Spleen (tissue), 11 donors: ENCODE results near the gene LMLN. TPM values are rescaled to one million over a fixed set of nuclear protein-coding genes. Genes with fewer than 3 reads are reported as not detected.
"Not testable (repeated sequence)": the region's sequence is repeated elsewhere in the genome, so short reads cannot be mapped to it uniquely, and the experiment has no call there.

Experiments used
- DNase-seq: peaks from one replicate; pipeline ENCODE4 v3.0.0-alpha.2; 2020
- H3K27ac ChIP-seq, 8 donors: fragments of 200-600 bp; sonication (generic) in 7 of 8; 1 replicate in 4 of 8; 2 replicates in 4 of 8; pipeline versions ENCODE4 v1.5.0 to v1.8.0; 2016 to 2021; ENCODE audit warnings: inconsistent platforms in 4 of 8, mild to moderate bottlenecking in 4 of 8, moderate library complexity in 1 of 8
- H3K27me3 ChIP-seq, 7 donors: fragments of 200-600 bp; sonication (generic) in 6 of 7; replicated peaks in 1 of 7; 1 replicate in 4 of 7; 2 replicates in 3 of 7; pipeline versions ENCODE4 v1.5.0 to v1.8.0; 2016 to 2021; ENCODE audit warnings: inconsistent platforms in 3 of 7, mild to moderate bottlenecking in 1 of 7
- H3K36me3 ChIP-seq, 6 donors: fragments of 200-600 bp; sonication (generic) in 5 of 6; 1 replicate in 4 of 6; 2 replicates in 2 of 6; pipeline versions ENCODE4 v1.5.0 to v1.8.0; 2016 to 2021; ENCODE audit warnings: inconsistent platforms in 2 of 6
- H3K4me1 ChIP-seq, 6 donors: fragments of 200-600 bp; sonication (generic) in 5 of 6; 1 replicate in 3 of 6; 2 replicates in 3 of 6; pipeline versions ENCODE4 v1.5.0 to v1.8.0; 2016 to 2021; ENCODE audit warnings: inconsistent platforms in 3 of 6
- H3K4me3 ChIP-seq, 8 donors: fragments of 200-600 bp; sonication (generic) in 7 of 8; 1 replicate in 4 of 8; 2 replicates in 4 of 8; pipeline versions ENCODE4 v1.5.0 to v1.8.0; 2016 to 2021; ENCODE audit warnings: inconsistent platforms in 4 of 8, mild to moderate bottlenecking in 4 of 8, moderate library complexity in 2 of 8
- H3K9me3 ChIP-seq, 8 donors: fragments of 200-600 bp; sonication (generic) in 7 of 8; 1 replicate in 4 of 8; 2 replicates in 4 of 8; pipeline versions ENCODE4 v1.5.0 to v1.8.0; 2016 to 2021; ENCODE audit warnings: inconsistent platforms in 4 of 8
- CTCF ChIP-seq, 11 experiments: fragments of 200-600 bp in 7 of 11; fragments of 450-650 bp in 4 of 11; sonication (generic) in 4 of 11; IDR thresholded peaks in 8 of 11; conservative IDR thresholded peaks in 3 of 11; 1 replicate in 7 of 11; 2 replicates in 4 of 11; pipeline versions ENCODE4 v1.4.0 to v1.8.0; 2016 to 2021; ENCODE audit warnings: antibody characterized with exemption in 11 of 11, inconsistent platforms in 4 of 11, mild to moderate bottlenecking in 1 of 11
- POLR2A ChIP-seq, 3 donors: fragments of 450-650 bp; IDR thresholded peaks; one replicate each; pipeline ENCODE4 v1.5.1; 2017; ENCODE audit warnings: antibody characterized with exemption in 3 of 3, mild to moderate bottlenecking in 1 of 3
- POLR2AphosphoS5 ChIP-seq, 3 donors: sonication (generic); formaldehyde crosslinking; IDR thresholded peaks; one replicate each; pipeline ENCODE4 v1.5.1; 2017; ENCODE audit warnings: antibody characterized with exemption in 3 of 3
- WGBS, 5 donors: extraction: QIAGEN DNeasy Blood & Tissue Kit in 3 of 5; methylation state at CpG; one replicate each; pipeline versions ENCODE4 v1.1.5 to v1.1.7; 2013 to 2018; 5-methylcytosine and 5-hydroxymethylcytosine counted together
- intact Hi-C: fragments of 100-400 bp; cut with DNase I; formaldehyde crosslinking; loops from one replicate; pipeline ENCODE4 v1.15.0; 2023; ENCODE audit warnings: low total_unique reads
- polyA plus RNA-seq, 3 donors: library from polyadenylated mRNA; stranded (reverse); fragments of 200-250 nt; gene quantifications; one replicate each; pipeline ENCODE4 v1.2.1, GENCODE V29; 2013
- total RNA-seq, 7 donors: library from RNA; depleted of rRNA in 3 of 7; stranded (reverse); fragments of >200 nt in 3 of 7; fragmentation: NEBNext Ultra II Directional in 4 of 7; extraction: Animal tissue kit (Norgen Biotek cat#: 25700) in 4 of 7; gene quantifications; one replicate each; pipeline versions ENCODE4 v1.1.0 to v1.2.1, GENCODE V29; 2016 to 2021
- donor health status: healthy with polysubstance abuse.
- donor health status: DM: no; HTN: no; CAD: no; lungs with moderate emphysema.
- donor health status: DM: no; HTN: no; CAD: no.
- donor health status: Bipolar disorder and iron deficiency.
- donor health status: healthy.
- donor health status: DM: no; HTN: no; CAD: no.
- donor health status: DM: yes; HTN: yes; CAD: no.

Gene LMLN
- total and polyA plus RNA-seq, 10 donors: 0.52 to 5.9 (median 3.2) TPM

DNA sequence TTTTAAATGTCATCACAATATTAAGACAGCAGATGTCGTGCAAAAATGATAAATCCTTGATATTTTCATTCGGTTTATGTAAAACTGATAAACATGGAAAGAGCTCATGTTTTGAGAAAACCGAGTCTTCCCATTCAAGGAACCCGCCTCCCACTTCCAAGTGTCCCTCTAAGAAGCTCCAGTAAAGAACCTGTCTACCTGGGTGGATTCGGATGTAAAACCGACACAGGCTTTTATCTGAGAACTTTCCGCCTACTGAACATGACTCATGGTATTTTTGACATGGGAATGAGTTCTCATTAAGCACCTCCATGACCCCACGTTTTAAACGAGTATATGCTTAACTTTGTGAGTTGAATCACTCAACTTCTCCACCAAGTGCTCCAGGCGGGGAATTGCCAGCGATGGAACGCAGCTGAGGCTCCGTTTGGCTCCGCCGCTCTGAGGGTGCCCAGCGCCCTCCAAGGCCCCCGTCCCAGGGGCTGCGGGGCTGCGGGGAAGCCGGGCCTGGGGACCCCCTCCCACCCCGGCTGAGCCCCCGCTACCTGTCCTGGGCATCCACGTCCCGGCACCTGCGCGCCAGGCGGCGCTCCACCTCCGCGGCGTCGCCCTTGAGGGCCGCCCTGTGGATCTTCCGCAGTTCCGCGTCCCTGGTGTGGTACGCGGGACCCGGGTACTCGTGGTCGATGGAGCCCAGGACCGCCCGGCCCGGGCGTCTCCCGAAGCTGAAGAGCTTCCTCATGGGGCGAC lies 119.9 kb downstream of the LMLN start:
- peak overlapping the region; percentile 37 to 74 (median 50) for H3K4me3 ChIP-seq
- DNase-seq: no peak
- H3K4me1 ChIP-seq: peaks cover 8 to 24% (median 17%) of the 10 kb centered on the region in 6 donors
- no peaks in the 10 kb centered on the region for H3K36me3 ChIP-seq
- H3K27me3 ChIP-seq: peaks cover 6 to 87% (median 59%) of the 10 kb centered on the region in 7 donors
- intact Hi-C loops: no loop called here
- H3K27ac ChIP-seq: peak overlapping the region in 3 of 8 donors; percentile 44 to 64 (median 53)
- TF ChIP-seq CTCF (IDR thresholded peaks at IDR 0.05 in 8 of 11, conservative IDR thresholded peaks at IDR 0.05 in 3 of 11) (no peak), POLR2A (IDR thresholded peaks at IDR 0.05) (no peak), POLR2AphosphoS5 (IDR thresholded peaks at IDR 0.05) (no peak)
- WGBS, 5 donors: 6 to 20% (median 8%) methylated on average over 18 to 47 of the region's 47 CpGs
- H3K9me3 ChIP-seq: peaks cover 0 to 8% (median 3%) of the 10 kb centered on the region in 8 donors

DNA sequence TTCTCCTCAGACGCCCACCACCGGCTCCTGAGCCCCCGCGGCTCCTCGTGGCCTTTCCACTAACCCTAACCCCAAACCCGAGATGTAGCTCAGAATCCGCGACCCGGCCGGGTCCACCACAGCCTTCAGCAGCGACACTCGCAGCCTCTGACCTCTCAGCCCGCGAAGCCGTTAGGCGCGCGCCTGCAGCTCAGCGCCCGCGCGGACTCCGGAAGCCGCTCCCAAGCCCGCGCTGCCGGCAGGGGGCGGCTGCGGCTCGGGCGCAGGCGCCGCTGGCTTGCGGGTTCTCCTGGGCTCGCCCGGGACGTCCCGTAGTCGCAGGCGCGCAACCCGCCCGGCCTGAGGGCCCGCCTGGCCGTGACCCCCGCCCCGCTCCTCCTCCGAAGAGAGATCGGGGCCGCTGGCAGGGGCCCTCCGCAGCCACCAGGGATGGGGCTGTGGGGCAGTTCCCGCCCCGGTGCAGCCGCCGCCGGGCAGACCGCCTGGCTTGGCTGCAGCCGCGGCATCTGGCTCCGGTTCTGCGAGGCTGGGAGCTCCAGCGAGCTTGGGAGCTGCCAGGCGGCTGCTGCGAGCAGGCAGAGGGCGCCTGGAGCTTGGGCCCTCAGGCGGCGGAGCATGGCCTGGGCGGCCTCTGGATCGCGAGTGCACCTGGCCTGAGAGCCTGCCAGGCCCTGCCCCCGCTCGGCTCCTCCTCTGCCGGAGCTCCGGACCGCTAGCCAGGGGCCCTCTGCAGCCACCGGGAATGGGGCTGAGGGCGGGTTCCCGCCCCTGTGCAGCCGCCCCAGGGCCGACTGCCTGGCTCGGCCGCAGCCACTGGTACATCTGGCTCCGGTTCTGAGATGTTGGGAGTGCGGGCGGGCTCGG lies 120.7 kb downstream of the LMLN start:
- H3K4me3 ChIP-seq: peak overlapping the region; percentile 37 to 74 (median 50)
- intact Hi-C loops: no loop called here

DNA sequence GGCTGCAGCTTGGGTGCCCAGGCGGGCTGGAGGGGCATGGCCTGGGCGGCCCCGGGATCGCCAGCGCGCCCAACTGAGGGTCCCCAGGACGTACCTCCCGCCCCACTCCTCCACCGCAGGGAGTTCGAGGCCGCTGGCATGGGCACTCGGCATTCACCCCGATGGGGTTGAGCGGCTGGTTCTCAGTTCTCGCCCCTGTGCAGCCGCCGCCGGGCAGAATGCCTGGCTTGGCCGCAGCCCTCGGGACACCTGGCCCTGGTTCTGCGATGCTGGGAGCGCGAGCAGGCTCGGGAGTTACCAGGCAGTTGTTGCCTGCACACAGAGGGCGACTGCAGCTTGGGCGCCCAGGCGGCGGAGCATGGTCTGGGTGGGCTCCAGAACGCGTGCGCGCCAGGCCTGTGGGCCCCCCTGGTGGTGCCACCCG lies 121.4 kb downstream of the LMLN start:
- Histone ChIP-seq H3K36me3 (no peaks in the 10 kb centered on the region), H3K4me1 (peaks cover 8 to 24% (median 17%) of the 10 kb centered on the region in 6 donors), H3K9me3 (peaks cover 0 to 8% (median 3%) of the 10 kb centered on the region in 8 donors), H3K27me3 (peaks cover 6 to 91% (median 68%) of the 10 kb centered on the region in 7 donors), H3K4me3 (peak overlapping the region in 7 of 8 donors; percentile 37 to 74 (median 52)), H3K27ac (no peak overlapping the region)
- intact Hi-C loops: no loop called here
- DNase-seq: peak; percentile 79
- 15 to 41% (median 24%) methylated on average over 13 to 33 of the region's 33 CpGs for WGBS, 5 donors
- TF ChIP-seq POLR2A (IDR thresholded peaks at IDR 0.05) (no peak), POLR2AphosphoS5 (IDR thresholded peaks at IDR 0.05) (no peak), CTCF (IDR thresholded peaks at IDR 0.05 in 8 of 11, conservative IDR thresholded peaks at IDR 0.05 in 3 of 11) (no peak)

More for the DNA sequence above, 120.7 kb downstream of the LMLN start:
- WGBS, 5 donors: 1 to 3% (median 2%) methylated on average over 43 to 86 of the region's 86 CpGs
- peaks cover 8 to 24% (median 17%) of the 10 kb centered on the region in 6 donors for H3K4me1 ChIP-seq
- H3K9me3 ChIP-seq: peaks cover 0 to 8% (median 3%) of the 10 kb centered on the region in 8 donors
- H3K36me3 ChIP-seq: no peaks in the 10 kb centered on the region
- H3K27ac ChIP-seq: peak overlapping the region in 3 of 8 donors; percentile 44 to 64 (median 53)
- DNase-seq: peak; percentile 96
- TF ChIP-seq POLR2AphosphoS5 (IDR thresholded peaks at IDR 0.05) (peak in 1 of 3 donors; percentile 70), CTCF (IDR thresholded peaks at IDR 0.05 in 8 of 11, conservative IDR thresholded peaks at IDR 0.05 in 3 of 11) (peak in 9 of 11 experiments; percentile 19 to 90 (median 83)), POLR2A (IDR thresholded peaks at IDR 0.05) (no peak)
- peaks cover 6 to 89% (median 61%) of the 10 kb centered on the region in 7 donors for H3K27me3 ChIP-seq

DNA sequence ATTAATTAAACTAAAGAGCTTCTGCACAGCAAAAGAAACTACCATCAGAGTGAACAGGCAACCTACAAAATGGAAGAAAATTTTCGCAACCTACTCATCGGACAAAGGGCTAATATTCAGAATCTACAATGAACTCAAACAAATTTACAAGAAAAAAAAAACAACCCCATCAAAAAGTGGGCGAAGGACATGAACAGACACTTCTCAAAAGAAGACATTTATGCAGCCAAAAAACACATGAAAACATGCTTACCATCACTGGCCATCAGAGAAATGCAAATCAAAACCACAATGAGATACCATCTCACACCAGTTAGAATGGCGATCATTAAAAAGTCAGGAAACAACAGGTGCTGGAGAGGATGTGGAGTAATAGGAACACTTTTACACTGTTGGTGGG lies 122.2 kb downstream of the LMLN start:
- H3K27ac ChIP-seq, H3K4me3 ChIP-seq, H3K36me3 ChIP-seq, intact Hi-C loops, H3K9me3 ChIP-seq, DNase-seq: not testable (repeated sequence)
- 87 to 100% (median 94%) methylated on average over 3 to 4 of the region's 4 CpGs for WGBS, 5 donors
- Histone ChIP-seq H3K4me1 (peaks cover 8 to 24% (median 17%) of the 10 kb centered on the region in 6 donors), H3K27me3 (peaks cover 6 to 91% (median 64%) of the 10 kb centered on the region in 7 donors)
